GM18858 (cell line): ENCODE data around the gene PKN2.

Experiments used
- ATAC-seq: cut with Tn5 transposase; IDR thresholded peaks from one replicate; pipeline ENCODE4 v1.9.1; 2021; ENCODE audit not compliant: unreplicated experiment

The PKN2 gene

GRCh38 chr1:88731475-88732269 lies 47.6 kb downstream of the PKN2 start:
- ATAC-seq = no peak

GRCh38 chr1:88735382-88735781 lies 51.3 kb downstream of the PKN2 start:
- ATAC-seq = no peak

GRCh38 chr1:88735909-88736308 lies 51.8 kb downstream of the PKN2 start:
- no peak for ATAC-seq

- no peak for ATAC-seq
Observed at GRCh38 chr1:88736633-88737248, 52.7 kb downstream of the PKN2 start.

GRCh38 chr1:88737338-88737927 lies 53.4 kb downstream of the PKN2 start:
- no peak for ATAC-seq

GRCh38 chr1:88740784-88741183 lies 56.7 kb downstream of the PKN2 start:
- ATAC-seq = no peak

GRCh38 chr1:88741413-88741812 lies 57.3 kb downstream of the PKN2 start:
- ATAC-seq = no peak

GRCh38 chr1:88742531-88742930 lies 58.5 kb downstream of the PKN2 start:
- ATAC-seq = no peak

- no peak for ATAC-seq
Observed at GRCh38 chr1:88744142-88744541, 60.1 kb downstream of the PKN2 start.

- no peak for ATAC-seq
Observed at GRCh38 chr1:88746916-88747315, 62.8 kb downstream of the PKN2 start.

- ATAC-seq = no peak
Observed at GRCh38 chr1:88751714-88752113, 67.6 kb downstream of the PKN2 start.

GRCh38 chr1:88753506-88753905 lies 69.4 kb downstream of the PKN2 start:
- ATAC-seq = no peak

- no peak for ATAC-seq
Observed at GRCh38 chr1:88763649-88764406, 79.8 kb downstream of the PKN2 start.

- no peak for ATAC-seq
Observed at GRCh38 chr1:88768187-88768586, 84.1 kb downstream of the PKN2 start.

GRCh38 chr1:88768816-88769215 lies 84.7 kb downstream of the PKN2 start:
- ATAC-seq = no peak

GRCh38 chr1:88773540-88774150 lies 89.6 kb downstream of the PKN2 start:
- ATAC-seq = no peak

- ATAC-seq = no peak
Observed at GRCh38 chr1:88774151-88774556, 90.1 kb downstream of the PKN2 start.

- ATAC-seq = no peak
Observed at GRCh38 chr1:88777604-88778149, 93.6 kb downstream of the PKN2 start.

- ATAC-seq = no peak
Observed at GRCh38 chr1:88779880-88780279, 95.8 kb downstream of the PKN2 start.

GRCh38 chr1:88780485-88780884 lies 96.4 kb downstream of the PKN2 start:
- no peak for ATAC-seq

- ATAC-seq = no peak
Observed at GRCh38 chr1:88783145-88783544, 99.1 kb downstream of the PKN2 start.
